Dedifferentiated amniotic fluid mesenchymal stem cell (primary cell): ENCODE data around the gene SYNE3.

Experiments used
- DNase-seq: peaks from one replicate; pipeline ENCODE4 v3.0.0-alpha.2; 2016; ENCODE audit errors: extremely low spot score

The SYNE3 gene

DNA sequence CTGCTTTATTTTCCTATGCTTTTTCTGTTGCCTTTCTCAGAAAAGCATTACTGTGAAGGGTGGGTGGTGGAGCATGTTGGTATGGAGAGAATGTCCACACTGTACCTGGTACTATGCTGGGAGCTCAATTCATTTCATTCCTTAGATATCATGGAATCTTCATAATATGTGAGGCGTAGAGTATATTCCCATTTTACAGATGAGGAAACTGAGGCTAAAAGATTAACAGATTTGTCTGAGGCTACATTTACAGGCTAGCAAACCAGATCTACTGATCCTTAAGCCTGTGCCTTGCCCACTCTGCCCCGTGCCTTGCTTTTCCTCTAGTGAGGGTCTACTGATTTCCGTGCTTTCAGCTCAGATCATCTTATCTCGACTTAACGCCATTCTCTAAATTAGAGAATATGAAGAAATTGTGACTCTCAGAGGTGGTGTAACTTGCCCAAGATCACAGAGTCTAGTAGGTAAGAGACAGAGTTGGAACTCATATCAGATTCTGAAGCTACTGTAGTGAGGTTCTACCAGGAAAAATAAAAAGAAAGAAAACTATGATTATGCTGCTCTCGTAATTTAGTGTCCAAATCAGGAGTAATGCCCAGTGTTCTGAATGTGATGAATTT lies 23.9 kb upstream of the SYNE3 start:
- no peak for DNase-seq

- no peak for DNase-seq
Observed at GRCh38 chr14:95538801-95539509, 22.5 kb upstream of the SYNE3 start.

DNA sequence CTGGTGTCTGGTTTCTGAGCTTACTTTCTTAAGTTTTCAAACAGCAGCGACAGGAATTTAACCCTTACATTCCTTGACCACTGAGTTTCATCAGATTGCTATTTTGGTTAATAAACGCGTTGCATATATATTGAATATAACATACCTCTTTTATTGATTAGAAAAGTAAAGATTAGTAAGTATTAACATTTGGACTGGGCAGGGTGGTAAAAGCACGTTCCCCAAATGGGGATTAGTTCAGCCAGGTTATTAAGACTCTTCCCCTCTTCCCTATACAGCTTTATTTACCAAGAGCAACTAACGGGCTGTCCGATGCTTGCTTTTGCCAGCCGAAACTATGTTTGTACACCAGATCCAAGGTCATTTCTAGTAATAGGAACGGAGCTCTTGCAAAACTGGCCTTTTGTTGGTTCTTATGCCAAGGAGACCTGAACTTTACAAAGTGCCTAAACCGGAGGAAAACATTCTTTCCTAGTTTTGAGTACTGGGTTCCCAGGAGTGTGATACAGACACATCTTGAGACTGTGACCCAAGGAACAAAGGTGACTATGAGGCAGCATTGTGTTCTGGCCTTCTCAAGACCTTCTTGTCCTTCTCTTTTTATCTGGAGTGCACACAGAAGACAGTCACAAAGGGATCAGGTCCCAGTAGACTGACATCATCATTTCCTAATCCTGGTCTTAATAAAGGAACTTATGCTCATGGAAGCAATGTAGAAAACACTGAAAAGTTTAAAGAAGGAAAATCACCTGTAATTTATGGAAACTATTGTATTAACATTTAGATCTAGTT lies 21.0 kb upstream of the SYNE3 start:
- DNase-seq: no peak

DNA sequence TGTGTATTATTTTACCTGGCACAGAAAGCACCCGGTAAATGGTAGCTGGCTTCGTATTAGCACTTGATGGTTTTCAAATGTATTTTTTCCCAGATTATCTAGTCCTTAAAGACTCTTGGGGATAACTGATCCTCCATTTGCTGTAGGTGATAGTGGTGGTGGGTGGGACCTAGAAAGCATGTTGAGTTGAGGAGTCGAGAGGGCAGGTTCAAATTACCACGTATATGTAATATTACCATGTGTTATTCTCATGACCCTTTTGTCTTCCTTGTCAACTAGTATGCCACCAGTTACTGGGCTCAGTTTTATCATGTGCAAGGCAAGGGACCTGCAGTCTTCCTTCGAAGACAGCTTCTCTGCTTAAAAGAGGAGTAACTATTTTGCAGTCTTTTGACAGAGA lies 20.2 kb upstream of the SYNE3 start:
- DNase-seq: no peak

- no peak for DNase-seq
Observed at GRCh38 chr14:95536036-95536593, 19.7 kb upstream of the SYNE3 start.

DNA sequence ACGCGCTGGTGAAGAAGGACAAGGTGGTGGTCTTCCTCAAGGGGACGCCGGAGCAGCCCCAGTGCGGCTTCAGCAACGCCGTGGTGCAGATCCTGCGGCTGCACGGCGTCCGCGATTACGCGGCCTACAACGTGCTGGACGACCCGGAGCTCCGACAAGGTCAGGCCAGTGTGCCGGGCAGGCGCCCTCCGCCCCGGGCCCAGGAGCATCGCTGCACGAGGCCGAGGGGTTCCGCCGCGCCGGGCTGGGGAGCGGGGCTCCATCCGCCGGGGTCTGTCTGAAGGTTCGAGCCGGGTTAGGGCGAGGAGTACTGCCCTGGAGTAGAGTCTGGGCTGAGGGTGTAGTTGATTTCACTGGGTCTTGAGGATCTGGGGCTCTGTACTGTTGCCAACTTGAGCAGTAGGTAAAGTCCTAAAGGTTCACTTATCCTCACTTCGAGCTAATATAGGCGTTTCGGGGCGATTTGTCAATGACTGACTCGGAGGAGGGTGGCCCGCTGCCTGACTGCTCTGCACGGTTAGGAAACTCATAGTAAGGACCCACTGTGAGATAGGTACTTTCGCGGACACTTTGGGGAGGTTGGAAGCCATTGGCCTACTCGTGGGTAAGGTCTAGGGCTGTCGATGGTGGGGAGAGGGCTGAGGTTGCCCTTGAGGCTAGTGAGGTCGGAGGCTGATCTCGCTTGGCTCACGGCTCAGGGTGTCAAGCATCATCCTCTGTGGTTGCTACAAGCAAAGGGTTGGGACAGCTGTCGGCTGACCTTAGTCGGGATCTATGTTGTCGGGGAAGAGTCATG lies 19.0 kb upstream of the SYNE3 start:
- no peak for DNase-seq

DNA sequence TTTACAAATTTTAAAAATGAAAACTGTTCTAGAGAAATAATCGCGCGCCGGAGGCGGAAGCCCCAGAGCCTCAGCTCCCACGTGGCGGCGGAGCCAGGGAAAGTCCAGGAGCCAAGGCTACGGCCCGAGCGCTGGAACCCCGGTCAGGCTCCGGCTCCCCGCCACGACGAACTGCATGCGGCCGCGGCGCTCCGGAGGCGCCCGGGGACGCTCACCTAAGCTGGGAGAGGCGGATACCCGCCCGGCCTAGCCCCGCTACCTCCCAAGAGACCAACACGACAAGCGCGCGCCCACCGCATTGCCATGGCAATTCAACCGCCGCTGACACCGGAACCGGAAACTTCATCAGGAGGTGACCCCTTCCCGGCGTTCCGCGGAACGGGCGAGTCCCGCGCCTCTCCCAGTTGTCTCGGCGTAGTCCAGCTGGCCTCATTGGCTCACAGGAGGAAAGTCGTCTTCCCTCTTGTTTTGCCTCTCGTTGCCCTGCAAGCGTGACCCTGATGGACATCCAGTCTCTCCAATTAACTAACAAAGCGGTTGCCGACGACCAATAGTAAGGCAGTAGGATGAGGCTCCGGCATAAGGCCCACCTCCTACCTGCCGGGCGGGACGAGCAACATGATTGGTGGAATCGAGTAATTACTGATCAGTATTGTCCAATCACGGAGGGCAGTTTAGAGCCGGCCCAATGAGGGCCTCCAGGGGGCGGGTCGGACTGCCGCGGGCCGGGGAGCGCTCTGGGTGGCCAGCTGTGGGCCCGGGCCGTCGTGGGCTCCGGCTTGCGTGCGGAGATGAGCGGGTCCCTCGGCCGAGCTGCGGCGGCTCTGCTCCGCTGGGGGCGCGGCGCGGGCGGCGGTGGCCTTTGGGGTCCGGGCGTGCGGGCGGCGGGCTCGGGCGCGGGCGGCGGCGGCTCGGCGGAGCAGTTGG lies 18.1 kb upstream of the SYNE3 start, which contains the start of gene GLRX5:
Gene GLRX5, plus strand, starts transcription at position 752 of the 927 bp plus-strand sequence. Its CDS starts 40 bp downstream, at position 792.
- peak; percentile 100 for DNase-seq

DNA sequence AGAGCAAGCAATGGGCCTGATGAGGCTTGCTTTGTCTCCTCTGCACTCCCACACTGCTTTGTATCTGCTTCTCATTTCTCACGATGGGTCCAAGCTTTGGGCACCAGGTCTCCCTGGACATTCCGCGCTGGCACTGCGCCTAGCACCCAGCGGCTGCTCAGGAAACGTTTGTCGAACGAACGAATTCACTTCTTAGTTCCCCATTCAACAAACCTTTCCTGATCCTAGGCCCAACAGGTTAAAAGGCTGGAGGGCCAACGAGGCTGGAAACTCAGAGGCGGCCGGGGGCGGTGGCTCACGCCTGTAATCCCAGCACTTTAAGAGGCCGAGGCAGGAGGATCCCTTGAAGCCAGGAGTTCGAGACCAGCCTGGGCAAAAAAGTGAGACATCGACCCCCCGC lies 17.4 kb upstream of the SYNE3 start:
- no peak for DNase-seq

DNA sequence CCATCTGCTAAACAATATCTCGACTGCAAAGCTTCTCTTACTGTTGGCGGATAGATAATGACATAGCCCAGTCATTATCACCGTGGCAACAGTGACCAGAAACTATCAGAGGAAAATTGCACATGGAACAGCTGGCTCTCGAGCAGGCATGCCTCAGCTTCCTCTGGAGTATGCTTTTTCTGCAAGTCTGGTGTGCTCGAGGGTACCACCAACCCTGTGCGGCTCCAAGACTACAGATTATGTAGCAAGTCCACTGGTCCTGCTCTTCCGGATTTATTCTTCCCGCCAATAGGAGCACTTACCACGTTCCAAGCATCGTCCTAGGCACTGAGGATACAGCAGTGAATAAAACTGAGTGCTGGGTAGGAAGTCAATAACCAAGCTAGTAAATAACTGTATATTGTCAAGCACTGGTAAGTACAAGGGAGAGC lies 17.0 kb upstream of the SYNE3 start:
- no peak for DNase-seq

DNA sequence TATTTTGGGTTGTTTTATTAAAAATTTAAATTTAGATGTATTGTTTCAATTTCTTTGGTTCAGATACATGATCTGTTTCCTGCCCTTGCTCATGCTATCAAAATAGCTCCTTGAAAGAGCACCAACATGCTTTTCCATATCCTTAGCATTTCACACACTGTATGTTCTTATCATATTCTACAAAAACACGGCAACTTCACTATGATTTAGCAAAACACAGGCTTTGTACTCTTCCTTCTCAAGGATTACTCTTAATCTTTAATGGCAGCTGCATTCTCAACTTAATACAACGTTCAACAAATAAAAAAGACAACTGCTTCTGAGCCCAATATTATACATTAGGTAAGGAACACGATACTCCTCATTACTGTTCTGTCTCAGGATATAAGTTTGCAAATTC lies 15.5 kb upstream of the SYNE3 start:
- no peak for DNase-seq

DNA sequence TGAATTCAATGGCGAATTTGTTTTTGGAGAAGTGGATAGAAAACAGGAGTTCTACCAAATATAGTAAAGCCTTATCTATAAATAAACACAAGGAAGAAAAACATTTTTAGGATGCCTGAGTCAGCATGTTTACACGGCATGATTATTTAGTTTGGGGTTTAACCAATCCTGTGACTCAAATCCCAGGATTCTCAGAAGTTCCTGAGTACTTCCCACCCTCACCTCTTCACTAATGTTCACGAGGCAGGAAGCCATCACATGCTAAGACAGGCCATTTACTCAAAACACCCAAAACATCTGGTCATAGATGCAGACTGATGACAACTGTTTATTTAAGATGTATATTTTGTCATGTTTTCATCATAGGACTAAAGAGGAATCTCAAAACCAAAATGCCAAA lies 15.0 kb upstream of the SYNE3 start:
- peak; percentile 75 for DNase-seq

- DNase-seq: no peak
Observed at GRCh38 chr14:95530473-95531276, 14.2 kb upstream of the SYNE3 start.

DNA sequence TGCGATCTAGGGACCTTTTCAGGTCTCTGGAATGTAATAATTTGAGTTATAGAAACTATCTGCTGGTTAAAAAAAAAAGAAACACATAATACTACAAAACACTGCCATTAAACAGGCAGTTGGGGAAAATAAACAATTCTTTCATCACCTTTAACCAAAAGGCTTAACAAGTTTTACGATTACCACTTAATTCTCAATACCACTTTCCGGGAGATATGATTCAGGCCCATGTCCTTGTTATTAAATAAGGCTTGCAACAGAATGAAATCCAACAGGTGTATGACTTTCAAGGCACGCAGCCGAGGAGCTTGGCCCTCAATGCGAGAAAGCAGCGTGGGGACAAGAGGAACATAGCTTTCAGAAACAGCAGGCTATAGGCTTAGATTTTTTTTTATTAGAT lies 12.8 kb upstream of the SYNE3 start:
- no peak for DNase-seq

- DNase-seq: peak; percentile 87
Observed at GRCh38 chr14:95527387-95528002, 11.0 kb upstream of the SYNE3 start.

DNA sequence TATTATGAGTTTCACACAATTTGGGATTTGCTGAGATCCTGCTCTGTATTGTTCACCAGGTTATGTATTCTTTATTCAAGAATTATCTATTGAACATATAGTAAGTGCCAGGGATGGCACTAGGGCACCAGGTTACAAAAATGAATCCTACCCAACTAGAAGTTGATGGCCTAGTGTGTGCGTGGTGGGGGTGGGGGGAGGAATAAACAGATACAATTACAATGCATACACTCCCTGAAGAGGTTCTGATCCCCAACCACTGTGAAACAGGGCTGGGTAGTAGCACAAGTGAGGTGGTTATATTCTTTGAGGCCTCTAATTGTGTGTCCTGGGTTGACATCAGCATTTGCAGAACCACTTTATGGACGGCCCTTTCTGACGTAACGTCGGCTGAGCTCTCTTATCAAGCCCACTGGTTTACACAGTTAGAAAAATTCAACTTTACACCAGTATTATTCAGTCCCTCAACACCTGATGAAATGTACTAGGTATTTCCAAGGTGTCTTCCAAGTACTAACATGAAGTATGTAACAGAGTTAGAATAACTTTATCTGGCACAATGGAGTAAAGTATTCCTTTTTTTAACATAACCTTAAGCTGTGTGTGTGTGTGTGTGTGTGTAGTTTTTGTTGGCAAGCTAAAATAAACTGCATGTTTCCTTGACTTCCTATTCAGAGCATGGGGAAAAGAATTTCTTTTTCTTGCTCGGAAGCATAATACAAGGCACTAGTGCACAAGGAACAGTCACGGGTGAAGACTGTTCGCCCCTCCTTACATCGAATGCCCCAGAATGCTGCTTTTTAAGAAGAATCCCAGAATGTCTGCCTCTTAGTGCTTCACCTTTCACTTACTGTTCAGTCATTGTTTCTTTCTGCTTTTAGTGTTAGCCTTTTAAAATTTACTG lies 10.3 kb upstream of the SYNE3 start:
- no peak for DNase-seq

DNA sequence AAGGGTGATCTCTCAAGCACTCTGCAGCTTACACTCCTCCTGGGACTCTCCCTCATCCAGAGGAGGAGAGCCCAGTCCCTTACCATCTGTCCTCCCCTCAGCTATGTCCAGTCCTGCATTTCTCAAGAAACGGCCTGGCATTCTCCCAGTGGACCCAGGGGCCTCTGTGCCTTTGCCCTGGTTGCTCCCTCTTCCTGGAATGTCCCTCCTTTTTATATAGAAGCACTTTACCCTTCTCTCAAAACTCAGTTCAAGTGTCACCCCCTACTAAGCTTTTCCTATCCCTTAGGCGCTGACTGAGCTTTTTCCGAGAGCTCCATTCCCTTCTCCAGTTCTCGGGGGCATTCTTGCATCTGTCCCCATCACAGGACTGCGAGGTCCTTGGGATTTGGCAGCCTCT lies 9.5 kb upstream of the SYNE3 start:
- no peak for DNase-seq

DNA sequence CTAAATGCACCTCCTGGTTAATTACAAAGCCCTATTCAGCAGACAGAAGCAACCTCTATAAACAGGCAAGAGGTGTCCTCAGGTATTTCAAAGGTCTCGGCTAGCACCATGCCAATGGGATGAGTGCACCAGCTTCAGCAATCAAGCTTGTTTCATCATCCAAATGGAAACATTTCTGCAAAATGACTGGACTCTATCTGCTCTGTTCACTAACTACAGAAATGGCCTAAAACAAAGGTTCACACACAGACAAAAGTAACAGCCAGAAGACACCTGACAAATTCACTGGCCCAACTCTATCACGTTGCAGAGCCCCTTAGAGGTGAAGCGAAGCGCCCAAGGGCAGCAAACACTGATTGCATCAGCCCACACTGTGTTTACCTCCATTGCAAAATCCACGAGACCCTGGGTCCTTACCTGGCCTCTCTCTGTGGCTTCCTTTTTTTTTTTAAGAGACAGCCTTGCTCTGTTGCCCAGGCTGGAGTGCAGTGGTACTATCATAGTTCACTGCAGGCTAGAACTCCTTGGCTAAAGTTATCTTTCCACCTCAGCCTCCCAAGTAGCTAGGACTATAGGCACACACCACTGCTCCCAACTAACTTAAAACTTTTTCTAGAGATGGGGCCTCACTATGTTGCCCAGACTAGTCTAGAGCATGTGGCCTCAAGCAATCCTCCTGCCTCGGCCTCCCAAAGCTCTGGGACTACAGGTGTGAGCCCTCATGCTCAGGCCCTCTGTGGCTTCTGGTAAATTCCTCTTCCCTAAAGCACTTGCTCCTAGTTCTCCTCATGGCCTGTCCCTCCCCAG lies 8.5 kb upstream of the SYNE3 start:
- no peak for DNase-seq
